Activated T-helper 2 cell treated with anti-CD3 and anti-CD28 coated beads, Interferon-gamma antibody, Interleukin-2, Interleukin-4, amounts not matched to agents 10 μg/mL and 5 μg/mL and 100 μg/mL, durations not matched to agents 14 hours and 24 hours and 36 hours (primary cell): ENCODE data around the gene ATCAY. TPM values are rescaled to one million over a fixed set of nuclear protein-coding genes. Genes with fewer than 3 reads are reported as not detected.
"Not testable (repeated sequence)": the region's sequence is repeated elsewhere in the genome, so short reads cannot be mapped to it uniquely, and the experiment has no call there.

ENCODE experiments used
- DNase-seq: peaks from one replicate; pipeline ENCODE4 v3.0.0; 2021; ENCODE audit warnings: low spot score
- H3K27ac Mint-ChIP-seq: one replicate; pipeline ENCODE4 v1.8.0; 2021; ENCODE audit warnings: mixed read lengths
- H3K27me3 Mint-ChIP-seq: one replicate; pipeline ENCODE4 v1.8.0; 2021; ENCODE audit warnings: low read depth, mixed read lengths
- H3K36me3 Mint-ChIP-seq: one replicate; pipeline ENCODE4 v1.8.0; 2021; ENCODE audit warnings: low read depth, mixed read lengths
- H3K4me1 Mint-ChIP-seq: one replicate; pipeline ENCODE4 v1.8.0; 2021; ENCODE audit warnings: low read depth, mixed read lengths
- H3K4me3 Mint-ChIP-seq: one replicate; pipeline ENCODE4 v1.8.0; 2021; ENCODE audit warnings: low read depth, mild to moderate bottlenecking, moderate library complexity, mixed read lengths
- H3K9me3 Mint-ChIP-seq: one replicate; pipeline ENCODE4 v1.8.0; 2021; ENCODE audit warnings: mixed read lengths
- intact Hi-C: fragments of 100-400 bp; cut with micrococcal nuclease; formaldehyde crosslinking; loops from one replicate; pipeline ENCODE4 v1.15.1; 2023
- total RNA-seq: library from RNA; stranded (reverse); gene quantifications from 2 replicates; pipeline ENCODE4 v1.2.3, GENCODE V29; 2022

The ATCAY gene
- total RNA-seq, 1 donor from 2014 or later = not detected

DNA sequence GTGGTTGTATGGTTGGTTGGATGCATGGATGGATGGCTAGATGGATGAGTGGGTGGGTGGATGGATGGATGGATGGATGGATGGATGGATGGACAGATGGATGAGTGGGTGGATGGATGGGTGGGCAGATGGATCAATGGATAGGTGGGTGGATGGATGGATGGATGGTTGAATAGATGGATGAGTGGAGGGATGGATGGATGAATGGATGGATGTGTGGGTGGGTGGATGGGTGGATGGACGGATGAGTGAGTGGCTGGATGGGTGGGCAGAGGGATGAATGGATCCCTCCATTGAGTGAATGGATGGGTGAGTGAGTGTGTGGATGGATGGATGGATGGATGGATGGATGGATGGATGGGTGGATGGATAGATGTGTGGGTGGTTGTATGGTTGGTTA lies 43.4 kb downstream of the ATCAY start:
- DNase-seq = no peak
- no peaks in the 10 kb centered on the region for H3K27me3 Mint-ChIP-seq
- H3K36me3 Mint-ChIP-seq = no peaks in the 10 kb centered on the region
- peaks cover 16% of the 10 kb centered on the region for H3K9me3 Mint-ChIP-seq
- no peak overlapping the region for H3K4me3 Mint-ChIP-seq
- intact Hi-C loops = no loop called here
- H3K27ac Mint-ChIP-seq = no peak overlapping the region
- no peaks in the 10 kb centered on the region for H3K4me1 Mint-ChIP-seq

DNA sequence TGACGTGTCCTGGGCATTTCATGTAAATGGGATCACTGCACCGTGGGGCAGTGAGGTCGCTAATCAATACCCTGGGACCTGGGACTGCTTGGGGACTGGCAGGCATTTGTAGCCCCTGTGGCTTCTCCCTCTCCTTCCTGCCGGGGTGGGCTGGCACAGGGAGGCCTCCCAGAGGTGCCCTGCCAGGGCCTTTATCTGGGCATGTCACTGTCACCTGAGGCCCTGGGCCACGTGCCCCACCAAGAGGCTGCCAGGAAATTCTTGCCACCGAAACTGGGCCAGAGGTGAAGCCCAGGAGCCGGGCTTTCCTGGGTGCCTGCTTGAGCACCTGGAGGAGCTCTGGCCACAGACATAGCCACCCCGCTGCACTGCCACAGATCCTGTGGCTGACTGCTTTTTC lies 50.6 kb downstream of the ATCAY start:
- H3K9me3 Mint-ChIP-seq = no peaks in the 10 kb centered on the region
- DNase-seq = no peak
- peaks cover 11% of the 10 kb centered on the region for H3K27me3 Mint-ChIP-seq
- no peak overlapping the region for H3K27ac Mint-ChIP-seq
- H3K4me1 Mint-ChIP-seq = no peaks in the 10 kb centered on the region
- no peak overlapping the region for H3K4me3 Mint-ChIP-seq
- intact Hi-C loops = no loop called here
- no peaks in the 10 kb centered on the region for H3K36me3 Mint-ChIP-seq

GRCh38 chr19:3932931-3933810 lies 52.7 kb downstream of the ATCAY start, which contains the start of gene NMRK2:
Gene NMRK2, plus strand, starts transcription at chr19:3933069. Its CDS starts 603 bp downstream, at chr19:3933672.
- no peak within 1 kb of the TSS for H3K4me3 Mint-ChIP-seq
- no peak within 1 kb of the TSS for H3K27ac Mint-ChIP-seq
- no peaks in the 10 kb centered on the region for H3K36me3 Mint-ChIP-seq
- no peak for DNase-seq
- peaks cover 11% of the 10 kb centered on the region for H3K27me3 Mint-ChIP-seq
- H3K9me3 Mint-ChIP-seq = no peaks in the 10 kb centered on the region
- no peaks in the 10 kb centered on the region for H3K4me1 Mint-ChIP-seq
- intact Hi-C loops = no loop called here

DNA sequence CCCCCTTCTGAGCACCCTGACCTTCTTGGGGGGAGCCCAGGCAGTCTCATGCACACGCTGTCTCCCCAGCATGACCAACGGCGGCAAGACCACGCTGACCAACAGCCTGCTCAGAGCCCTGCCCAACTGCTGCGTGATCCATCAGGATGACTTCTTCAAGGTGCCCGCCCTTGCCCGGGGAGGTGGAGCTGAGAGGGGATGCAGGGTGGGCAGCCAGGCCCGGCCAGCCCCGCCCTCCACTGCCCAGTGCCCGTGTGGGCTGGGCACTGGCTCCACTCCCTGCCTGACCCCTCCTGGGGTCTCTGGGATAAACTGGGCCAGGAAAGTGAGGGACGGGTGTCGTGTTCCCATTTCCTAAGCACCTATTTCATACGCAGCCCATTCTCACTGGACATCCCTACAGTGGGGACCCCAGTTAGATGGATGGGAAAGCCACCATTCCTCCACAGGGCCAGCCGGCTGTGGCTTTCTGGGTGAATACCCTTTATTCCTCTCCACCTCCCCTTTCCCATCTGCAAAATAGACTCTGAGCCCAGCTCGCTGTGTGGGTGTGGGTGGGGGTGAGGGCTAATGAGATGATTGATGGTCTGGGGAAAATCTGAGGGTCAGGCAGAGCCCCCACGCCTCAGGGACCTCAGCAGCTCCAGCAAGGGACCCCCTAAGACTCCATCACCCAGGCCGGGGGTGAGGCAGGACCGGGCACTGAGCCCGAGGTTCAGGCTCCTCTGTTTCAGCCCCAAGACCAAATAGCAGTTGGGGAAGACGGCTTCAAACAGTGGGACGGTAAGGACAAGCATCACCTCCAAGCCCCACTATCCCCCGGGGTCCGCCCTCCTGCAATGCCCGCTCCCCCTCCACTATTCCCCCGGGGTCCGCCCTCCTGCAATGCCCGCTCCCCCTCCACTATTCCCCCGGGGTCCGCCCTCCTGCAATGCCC lies 56.3 kb downstream of the ATCAY start:
- Mint-ChIP-seq H3K4me3 (no peak overlapping the region), H3K27me3 (peaks cover 5% of the 10 kb centered on the region), H3K27ac (no peak overlapping the region), H3K4me1 (no peaks in the 10 kb centered on the region), H3K9me3 (no peaks in the 10 kb centered on the region), H3K36me3 (no peaks in the 10 kb centered on the region)
- DNase-seq = no peak
- intact Hi-C loops = no loop called here

DNA sequence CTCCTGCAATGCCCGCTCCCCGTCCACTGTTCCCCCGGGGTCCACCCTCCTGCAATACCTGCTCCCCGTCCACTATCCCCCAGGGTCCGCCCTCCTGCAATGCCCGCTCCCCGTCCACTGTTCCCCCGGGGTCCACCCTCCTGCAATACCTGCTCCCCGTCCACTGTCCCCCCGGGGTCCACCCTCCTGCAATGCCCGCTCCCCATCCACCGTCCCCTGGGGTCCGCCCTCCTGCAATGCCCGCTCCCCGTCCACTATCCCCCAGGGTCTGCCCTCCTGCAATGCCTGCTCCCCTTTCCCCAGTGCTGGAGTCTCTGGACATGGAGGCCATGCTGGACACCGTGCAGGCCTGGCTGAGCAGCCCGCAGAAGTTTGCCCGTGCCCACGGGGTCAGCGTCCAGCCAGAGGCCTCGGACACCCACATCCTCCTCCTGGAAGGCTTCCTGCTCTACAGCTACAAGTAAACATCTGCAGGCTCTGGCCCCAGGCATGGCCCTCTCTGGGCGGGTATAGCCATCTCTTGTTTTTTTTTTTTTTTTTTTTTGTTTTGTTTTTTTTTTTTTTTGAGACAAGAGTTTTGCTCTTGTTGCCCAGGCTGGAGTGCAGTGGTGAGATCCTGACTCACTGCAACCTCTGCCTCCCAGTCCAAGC lies 57.9 kb downstream of the ATCAY start:
- DNase-seq, intact Hi-C loops, H3K4me1 Mint-ChIP-seq, H3K36me3 Mint-ChIP-seq, H3K4me3 Mint-ChIP-seq, H3K27me3 Mint-ChIP-seq, H3K9me3 Mint-ChIP-seq, H3K27ac Mint-ChIP-seq: not testable (repeated sequence)

- Mint-ChIP-seq H3K4me3 (no peak overlapping the region), H3K36me3 (no peaks in the 10 kb centered on the region), H3K4me1 (peaks cover 1% of the 10 kb centered on the region), H3K9me3 (no peaks in the 10 kb centered on the region), H3K27ac (no peak overlapping the region), H3K27me3 (no peaks in the 10 kb centered on the region)
- no peak for DNase-seq
- intact Hi-C loops = no loop called here
Measured at GRCh38 chr19:3942790-3943409, 62.4 kb downstream of the ATCAY start.

DNA sequence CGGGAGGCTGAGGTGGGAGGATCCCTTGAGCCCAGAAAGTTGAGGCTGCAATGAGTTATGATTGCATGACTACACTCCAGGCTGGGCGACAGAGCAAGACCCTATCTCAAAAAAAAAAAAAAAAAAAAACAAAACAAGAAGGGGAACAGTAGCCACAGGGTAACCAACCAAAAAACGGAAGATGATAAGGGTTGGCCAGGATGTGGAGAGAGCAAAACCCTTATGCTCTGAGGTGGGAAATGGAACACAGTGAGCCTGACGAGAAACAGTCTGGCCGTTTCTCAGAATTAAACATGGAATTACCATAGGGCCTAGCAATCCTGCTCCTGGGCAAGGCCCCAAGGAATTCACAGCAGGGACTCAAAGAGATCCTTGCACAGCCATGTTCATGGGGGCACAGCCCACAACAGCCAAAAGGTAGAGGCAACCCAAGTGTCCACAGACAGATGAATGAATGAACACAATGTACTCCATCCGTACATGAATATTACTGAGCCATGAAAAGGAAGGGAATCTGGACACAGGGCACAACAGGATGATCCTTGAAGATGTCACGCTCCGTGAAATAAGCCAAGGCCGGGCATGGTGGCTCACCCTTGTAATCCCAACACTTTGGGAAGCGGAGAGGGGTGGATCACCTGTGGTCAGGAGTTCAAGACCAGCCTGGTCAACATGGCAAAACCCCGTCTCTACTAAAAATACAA lies 63.7 kb downstream of the ATCAY start:
- no peaks in the 10 kb centered on the region for H3K9me3 Mint-ChIP-seq
- no peak overlapping the region for H3K27ac Mint-ChIP-seq
- H3K27me3 Mint-ChIP-seq = no peaks in the 10 kb centered on the region

GRCh38 chr19:3945838-3946237 lies 65.4 kb downstream of the ATCAY start:
- no peak overlapping the region for H3K4me3 Mint-ChIP-seq

More for the DNA sequence above, 63.7 kb downstream of the ATCAY start:
- peaks cover 1% of the 10 kb centered on the region for H3K4me1 Mint-ChIP-seq
- no peak overlapping the region for H3K4me3 Mint-ChIP-seq
- no peak for DNase-seq
- intact Hi-C loops = no loop called here
- H3K36me3 Mint-ChIP-seq = no peaks in the 10 kb centered on the region

DNA sequence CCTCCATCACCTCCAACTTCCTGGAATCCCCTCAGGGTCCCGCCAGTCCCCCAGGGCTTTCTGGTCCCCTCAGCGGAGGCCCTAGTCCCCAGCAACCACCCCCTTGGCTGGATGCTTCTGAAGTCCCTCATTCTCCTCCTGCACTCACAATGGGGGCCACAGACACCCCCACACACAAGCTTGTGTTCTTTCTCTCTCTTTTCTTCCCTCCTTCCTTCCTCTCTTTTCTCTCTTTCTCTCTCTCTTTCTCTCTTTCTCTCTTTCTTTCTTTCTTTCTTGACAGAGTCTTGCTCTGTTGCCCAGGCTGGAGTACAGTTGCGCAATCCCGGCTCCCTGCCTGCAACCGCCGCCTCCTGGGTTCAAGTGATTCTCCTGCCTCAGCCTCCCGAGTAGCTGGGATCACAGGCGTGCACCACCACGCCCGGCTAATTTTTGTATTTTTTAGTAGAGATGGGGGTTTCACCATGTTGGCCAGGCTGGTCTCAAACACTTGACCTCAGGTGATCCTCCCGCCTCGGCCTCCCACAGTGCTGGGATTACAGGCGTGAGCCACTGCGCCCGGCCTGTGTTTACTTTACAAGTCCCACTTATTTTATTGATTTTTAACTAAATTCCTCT lies 66.9 kb downstream of the ATCAY start:
- H3K27me3 Mint-ChIP-seq, H3K4me3 Mint-ChIP-seq, H3K36me3 Mint-ChIP-seq, H3K9me3 Mint-ChIP-seq, DNase-seq, H3K27ac Mint-ChIP-seq, intact Hi-C loops, H3K4me1 Mint-ChIP-seq: not testable (repeated sequence)

More at GRCh38 chr19:3945838-3946237, 65.4 kb downstream of the ATCAY start:
- no peak for DNase-seq
- intact Hi-C loops = no loop called here
- Mint-ChIP-seq H3K27me3 (no peaks in the 10 kb centered on the region), H3K9me3 (no peaks in the 10 kb centered on the region), H3K27ac (no peak overlapping the region), H3K36me3 (no peaks in the 10 kb centered on the region), H3K4me1 (peaks cover 1% of the 10 kb centered on the region)

DNA sequence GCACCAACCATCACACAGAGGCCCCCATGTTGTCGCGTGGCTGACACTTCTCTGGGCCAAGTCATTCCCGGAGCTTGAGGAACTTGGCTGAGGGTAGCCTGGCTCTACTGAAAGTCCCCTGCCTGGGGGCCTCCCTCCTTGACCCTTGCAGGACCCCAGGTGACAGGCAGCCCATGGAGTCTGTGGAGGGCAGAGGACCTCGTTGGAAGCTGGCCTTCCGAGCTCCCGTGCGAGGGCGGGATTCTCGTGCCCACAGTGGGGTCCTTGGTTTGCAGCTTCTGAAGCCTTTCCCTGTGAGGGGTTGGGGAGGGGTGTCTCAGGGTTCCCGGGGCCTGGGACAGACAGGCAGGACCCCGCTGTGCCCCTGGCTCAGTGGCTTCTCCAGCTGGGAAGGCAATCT lies 68.8 kb downstream of the ATCAY start:
- DNase-seq = no peak
- H3K27me3 Mint-ChIP-seq = no peaks in the 10 kb centered on the region
- no peaks in the 10 kb centered on the region for H3K4me1 Mint-ChIP-seq
- no peak overlapping the region for H3K27ac Mint-ChIP-seq
- H3K36me3 Mint-ChIP-seq = no peaks in the 10 kb centered on the region
- intact Hi-C loops = no loop called here
- no peaks in the 10 kb centered on the region for H3K9me3 Mint-ChIP-seq
- no peak overlapping the region for H3K4me3 Mint-ChIP-seq

DNA sequence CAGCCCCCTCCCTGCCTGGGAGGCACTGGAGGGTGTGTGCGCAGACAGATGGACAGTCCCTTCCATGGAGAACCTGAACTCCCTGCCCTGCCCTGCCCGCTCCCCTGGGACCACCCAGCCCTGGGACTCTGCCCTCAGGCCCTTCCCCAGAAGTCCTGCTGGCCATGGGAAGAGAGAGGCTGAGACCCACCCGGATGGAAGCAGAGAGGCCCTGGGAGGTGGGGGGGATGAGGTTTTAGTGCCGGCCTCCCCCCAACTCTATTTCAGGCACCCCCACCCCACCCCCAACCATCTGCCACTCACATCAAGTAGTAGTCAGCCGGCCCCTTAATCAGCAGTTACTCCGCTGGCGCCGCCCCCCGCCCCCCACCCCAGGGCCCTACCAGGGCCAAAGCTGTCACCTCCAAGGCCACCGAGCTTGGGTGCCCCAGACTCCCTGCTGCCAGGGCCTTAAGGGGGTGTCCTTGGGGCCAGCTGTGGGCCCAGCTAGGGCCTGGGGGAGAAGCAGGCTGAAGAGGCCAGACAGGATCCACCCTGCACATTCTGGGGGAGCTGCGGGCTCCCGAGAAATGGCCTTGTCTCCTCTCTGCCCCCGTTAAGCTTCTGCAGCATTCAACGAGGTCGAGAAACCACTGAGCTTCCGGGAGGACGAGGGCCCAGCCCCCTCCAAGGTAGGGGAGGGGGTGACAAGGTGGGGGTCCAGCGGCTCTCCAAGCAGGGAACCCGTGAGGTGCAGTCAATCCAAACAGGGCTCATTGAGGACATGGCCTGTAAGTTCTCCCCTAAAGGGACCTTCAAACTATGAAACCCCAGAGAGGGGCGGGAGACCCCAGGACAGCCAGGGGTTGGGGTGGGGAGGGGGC lies 69.7 kb downstream of the ATCAY start:
- Mint-ChIP-seq H3K36me3 (no peaks in the 10 kb centered on the region), H3K27ac (no peak overlapping the region), H3K27me3 (no peaks in the 10 kb centered on the region), H3K9me3 (no peaks in the 10 kb centered on the region), H3K4me3 (no peak overlapping the region), H3K4me1 (no peaks in the 10 kb centered on the region)
- no peak for DNase-seq
- intact Hi-C loops = no loop called here
